Stimulated activated CD8-positive, alpha-beta memory T cell treated with anti-CD3 and anti-CD28 coated beads, Interleukin-15, amount 100 ng/mL, for 4 hours (primary cell): Measurements from ENCODE around the gene HIPK1.

Source experiments
- DNase-seq, 2 donors: peaks; one replicate each; pipeline ENCODE4 v3.0.0-alpha.2; 2020; ENCODE audit warnings: low read depth in 2 of 2

HIPK1 gene

GRCh38 chr1:113928941-113929749 lies at the start of gene HIPK1:
TSS of gene HIPK1 (plus strand) at chr1:113929324.
- DNase-seq, result peak; percentile 81 to 86

- no peak for DNase-seq
Measured at GRCh38 chr1:113879739-113880038, 49.4 kb upstream of the HIPK1 start.

GRCh38 chr1:113881661-113882060 lies 47.5 kb upstream of the HIPK1 start:
- DNase-seq, result no peak

- no peak for DNase-seq
Measured at GRCh38 chr1:113886417-113887401, 42.4 kb upstream of the HIPK1 start.

- DNase-seq, result no peak
Measured at GRCh38 chr1:113887402-113888175, 41.5 kb upstream of the HIPK1 start, which contains the start of gene BCL2L15. TSS of gene BCL2L15 (minus strand) at chr1:113887581. CDS start at chr1:113887375, 206 bp downstream.

- DNase-seq, result no peak
Measured at GRCh38 chr1:113890816-113891215, 38.3 kb upstream of the HIPK1 start.

- DNase-seq, result no peak
Measured at GRCh38 chr1:113891631-113892220, 37.4 kb upstream of the HIPK1 start.

- no peak for DNase-seq
Measured at GRCh38 chr1:113893267-113893666, 35.9 kb upstream of the HIPK1 start.

GRCh38 chr1:113895098-113895497 lies 34.0 kb upstream of the HIPK1 start:
- no peak for DNase-seq

- DNase-seq, result no peak
Measured at GRCh38 chr1:113895961-113896360, 33.2 kb upstream of the HIPK1 start.

GRCh38 chr1:113898241-113898814 lies 30.8 kb upstream of the HIPK1 start:
- DNase-seq, result no peak

- no peak for DNase-seq
Measured at GRCh38 chr1:113899111-113899510, 30.0 kb upstream of the HIPK1 start.

- no peak for DNase-seq
Measured at GRCh38 chr1:113901191-113901590, 27.9 kb upstream of the HIPK1 start.

GRCh38 chr1:113903501-113904292 lies 25.4 kb upstream of the HIPK1 start:
- DNase-seq, result no peak

- no peak for DNase-seq
Measured at GRCh38 chr1:113904293-113904673, 24.8 kb upstream of the HIPK1 start.

- peak; percentile 92 to 95 for DNase-seq
Measured at GRCh38 chr1:113904674-113905434, 24.3 kb upstream of the HIPK1 start, which contains the start of the genes AP4B1 and DCLRE1B. TSS of gene AP4B1 (minus strand) at chr1:113904799. CDS start at chr1:113904717, 82 bp downstream. TSS of gene DCLRE1B (plus strand) at chr1:113905326. CDS start at chr1:113905587, 261 bp downstream.

GRCh38 chr1:113905435-113905861 lies 23.7 kb upstream of the HIPK1 start:
- DNase-seq, result no peak

GRCh38 chr1:113912594-113913311 lies 16.4 kb upstream of the HIPK1 start:
- DNase-seq, result no peak

GRCh38 chr1:113913312-113913668 lies 15.8 kb upstream of the HIPK1 start:
- DNase-seq, result no peak
